Spinal cord (tissue), 10 donors: ENCODE measurements around the gene GPRIN3. TPM values are rescaled to one million over a fixed set of nuclear protein-coding genes. Genes with fewer than 3 reads are reported as not detected.

Source experiments
- DNase-seq, 6 donors: peaks; one replicate each; pipeline versions ENCODE4 v3.0.0 to v3.0.0-alpha.2; 2013 to 2015; ENCODE audit warnings: low spot score in 6 of 6, low read depth in 4 of 6
- H3K27ac ChIP-seq: one replicate; pipeline ENCODE4 v1.5.1; 2013; ENCODE audit warnings: low read depth, low read length, control low read depth
- H3K27me3 ChIP-seq: one replicate; pipeline ENCODE4 v1.6.1; 2013; ENCODE audit warnings: low read length; ENCODE audit not compliant: control insufficient read depth, insufficient read depth
- H3K36me3 ChIP-seq: one replicate; pipeline ENCODE4 v1.6.1; 2013; ENCODE audit warnings: low read length; ENCODE audit not compliant: control insufficient read depth, insufficient read depth
- H3K4me1 ChIP-seq: one replicate; pipeline ENCODE4 v1.6.1; 2013; ENCODE audit warnings: low read length; ENCODE audit not compliant: control insufficient read depth, insufficient read depth
- H3K4me3 ChIP-seq: one replicate; pipeline ENCODE4 v1.5.1; 2013; ENCODE audit warnings: low read depth, low read length, control low read depth
- H3K9me3 ChIP-seq: one replicate; pipeline ENCODE4 v1.6.1; 2013; ENCODE audit warnings: low read length; ENCODE audit not compliant: control insufficient read depth, insufficient read depth
- WGBS: methylation state at CpG from one replicate; pipeline ENCODE4 v1.1.5; 2013; ENCODE audit warnings: missing lambda C conversion rate; ENCODE audit not compliant: insufficient coverage; 5-methylcytosine and 5-hydroxymethylcytosine counted together
- polyA plus RNA-seq, 2 donors: library from polyadenylated mRNA; unstranded; fragments of 120-200 nt; gene quantifications; one replicate each; pipeline ENCODE4 v1.2.1, GENCODE V29; 2013; ENCODE audit not compliant: insufficient read length in 2 of 2
- total RNA-seq, 2 donors: library from RNA; depleted of rRNA in 1 of 2; stranded (reverse); fragments of 120-200 nt in 1 of 2; fragments of >200 nt in 1 of 2; gene quantifications; one replicate each; pipeline versions ENCODE4 v1.2.3 to v1.2.4, GENCODE V29; 2013 to 2014
- donor health status: healthy.

GPRIN3 gene
- total and polyA plus RNA-seq, 4 donors = 6.3 to 29.5 (median 12.8) TPM

DNA sequence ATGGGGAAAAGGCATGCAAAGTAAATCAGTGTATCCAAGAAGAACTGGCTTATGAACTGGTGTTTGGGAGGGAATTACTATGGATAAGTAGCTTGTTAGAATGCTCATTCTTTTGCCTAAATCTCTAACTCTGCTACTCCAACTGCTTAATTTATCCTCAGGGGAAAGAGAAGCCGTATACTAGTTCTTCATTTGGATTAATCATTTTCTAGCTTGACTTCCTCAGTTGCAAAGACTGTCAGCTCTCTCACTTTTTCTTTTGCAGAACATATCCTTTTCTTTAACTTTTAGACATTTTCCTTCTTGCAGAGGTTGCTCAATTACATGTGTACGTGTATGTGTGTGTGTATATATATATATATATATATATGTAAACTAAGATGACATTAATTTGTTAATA, 21.9 kb downstream of the GPRIN3 start:
- Histone ChIP-seq H3K27ac (no peak overlapping the region), H3K36me3 (no peaks in the 10 kb centered on the region), H3K4me3 (no peak overlapping the region), H3K4me1 (no peaks in the 10 kb centered on the region), H3K27me3 (no peaks in the 10 kb centered on the region), H3K9me3 (no peaks in the 10 kb centered on the region)
- no peak for DNase-seq
- WGBS = no CpG with 5 or more reads among the region's 2 CpGs

DNA sequence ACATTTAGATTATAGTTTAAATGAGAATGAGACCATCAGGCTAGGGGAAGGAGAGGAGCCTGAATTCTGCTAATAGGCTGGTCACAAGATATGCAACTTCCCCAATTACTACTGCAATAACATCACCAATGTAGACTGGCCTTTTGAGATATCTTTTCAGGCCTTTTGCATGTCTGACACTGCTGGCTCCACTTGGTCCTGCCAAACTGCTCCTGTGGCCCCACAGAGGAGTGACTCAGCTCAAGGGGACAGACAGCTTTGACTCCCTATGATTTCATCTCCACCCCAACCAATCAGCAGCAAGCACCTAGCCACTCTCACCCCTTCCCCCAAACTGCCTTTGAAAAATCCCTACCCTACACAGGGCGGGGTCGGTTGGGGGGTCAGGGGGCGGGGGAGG, 22.8 kb downstream of the GPRIN3 start:
- no peaks in the 10 kb centered on the region for H3K9me3 ChIP-seq
- H3K27me3 ChIP-seq = no peaks in the 10 kb centered on the region
- no CpG with 5 or more reads among the region's 3 CpGs for WGBS
- no peak overlapping the region for H3K27ac ChIP-seq
- DNase-seq = no peak
- no peaks in the 10 kb centered on the region for H3K36me3 ChIP-seq
- H3K4me3 ChIP-seq = no peak overlapping the region
- H3K4me1 ChIP-seq = no peaks in the 10 kb centered on the region

DNA sequence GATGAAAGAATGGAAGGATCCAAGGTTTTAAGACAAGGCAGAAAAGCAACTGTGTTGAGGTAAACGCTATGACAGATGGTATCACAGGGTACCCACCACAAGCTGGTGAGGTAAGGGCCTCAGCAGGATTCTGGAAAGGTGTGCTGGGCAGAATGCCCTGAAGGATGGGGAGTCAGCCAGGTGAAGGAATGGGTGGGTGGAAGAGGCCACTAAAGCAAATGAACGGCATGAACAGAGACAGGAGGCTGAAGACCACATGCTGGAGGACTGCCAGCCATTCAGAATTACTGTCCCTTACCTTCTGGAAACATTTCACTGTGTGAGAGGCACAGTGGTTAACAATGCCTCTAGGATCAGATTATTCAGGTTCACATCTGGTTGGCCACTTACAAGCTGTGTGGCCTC, 23.6 kb downstream of the GPRIN3 start:
- no peak for DNase-seq
- Histone ChIP-seq H3K9me3 (no peaks in the 10 kb centered on the region), H3K36me3 (no peaks in the 10 kb centered on the region), H3K4me1 (no peaks in the 10 kb centered on the region), H3K4me3 (no peak overlapping the region), H3K27me3 (no peaks in the 10 kb centered on the region), H3K27ac (no peak overlapping the region)
- 100% methylated on average over 2 of the region's 2 CpGs for WGBS

DNA sequence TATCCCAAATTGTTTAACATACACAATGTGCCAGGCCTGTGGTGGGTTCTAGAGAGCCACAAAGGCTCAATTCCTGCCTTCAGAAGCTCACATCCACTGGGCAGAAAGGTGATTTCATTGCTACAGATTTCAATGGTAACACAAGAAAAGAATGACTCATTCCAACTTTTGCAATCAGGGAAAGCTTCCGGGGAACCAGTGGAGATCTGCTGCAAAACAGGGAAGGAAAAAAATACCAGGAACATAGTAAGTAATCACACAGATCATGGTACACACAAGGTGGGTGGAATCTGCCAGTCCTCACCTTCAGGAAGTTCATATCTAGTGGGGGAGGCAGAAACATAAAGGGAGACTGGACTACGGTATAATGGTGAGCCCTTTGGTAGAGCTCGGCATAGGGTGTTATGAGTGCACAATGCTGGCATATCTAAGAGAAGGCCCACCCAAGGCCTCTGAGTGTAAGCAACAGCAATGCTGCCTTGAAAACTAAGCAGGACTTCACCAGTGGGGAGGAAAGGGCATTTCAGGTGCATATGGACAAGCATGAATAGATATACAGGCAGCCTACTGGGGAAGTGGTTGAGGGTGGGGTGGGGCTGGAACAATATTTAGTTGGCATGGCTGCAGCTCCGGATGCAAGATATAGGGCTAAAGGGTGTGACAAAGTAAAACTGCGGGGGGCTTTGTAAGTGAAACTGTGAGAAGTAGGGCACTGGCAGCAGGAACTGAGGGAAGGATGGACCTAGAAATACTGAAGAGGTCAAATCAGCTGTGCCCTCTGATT, 24.2 kb downstream of the GPRIN3 start:
- H3K9me3 ChIP-seq = no peaks in the 10 kb centered on the region
- no peaks in the 10 kb centered on the region for H3K36me3 ChIP-seq
- H3K4me3 ChIP-seq = no peak overlapping the region
- no peak for DNase-seq
- H3K4me1 ChIP-seq = no peaks in the 10 kb centered on the region
- H3K27ac ChIP-seq = no peak overlapping the region
- H3K27me3 ChIP-seq = no peaks in the 10 kb centered on the region
- WGBS = 92% methylated on average over 4 of the region's 5 CpGs

DNA sequence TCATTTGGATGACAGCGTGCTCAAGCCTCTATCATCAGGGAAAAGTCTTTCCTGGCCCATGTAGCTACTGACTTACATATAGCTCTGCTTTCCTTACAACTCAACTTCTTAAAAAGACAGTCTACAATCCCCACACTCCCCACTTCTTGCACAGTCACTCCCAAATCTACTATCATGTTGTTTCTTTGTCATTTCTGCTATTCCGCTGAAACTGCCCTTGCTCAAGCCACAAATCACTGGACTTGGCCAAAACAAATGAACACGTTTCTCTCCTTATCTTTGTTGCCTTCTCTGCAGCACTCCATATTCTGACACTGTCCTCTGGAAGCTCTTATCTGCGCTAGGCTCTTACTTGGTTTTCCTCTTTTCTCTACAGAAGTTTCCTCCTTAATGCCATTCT, 28.2 kb downstream of the GPRIN3 start:
- Histone ChIP-seq H3K36me3 (no peaks in the 10 kb centered on the region), H3K27ac (no peak overlapping the region), H3K27me3 (no peaks in the 10 kb centered on the region), H3K4me1 (no peaks in the 10 kb centered on the region), H3K9me3 (no peaks in the 10 kb centered on the region), H3K4me3 (no peak overlapping the region)
- 93% methylated on average over 4 of the region's 4 CpGs for WGBS
- DNase-seq = no peak

DNA sequence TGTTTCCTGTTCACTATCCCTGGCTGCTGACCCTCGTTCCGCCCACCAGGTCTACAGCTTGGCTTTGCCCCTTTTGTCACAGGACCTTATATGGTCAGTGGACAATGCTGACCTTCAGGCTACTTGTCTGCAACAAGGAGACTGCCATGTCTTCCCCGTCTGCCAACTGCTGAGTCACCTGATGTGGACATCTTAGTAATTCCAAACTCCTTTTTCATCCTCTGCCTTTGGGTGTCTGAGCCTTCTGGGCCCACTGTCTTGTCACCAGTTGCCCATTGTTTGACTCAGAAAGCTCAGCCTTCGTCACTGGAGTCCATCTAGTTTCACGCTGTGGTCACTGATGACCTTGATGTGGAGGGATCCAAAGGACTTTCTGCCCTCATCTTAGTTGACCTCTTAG, 30.2 kb downstream of the GPRIN3 start:
- WGBS = 87% methylated on average over 4 of the region's 5 CpGs
- no peak for DNase-seq
- Histone ChIP-seq H3K27ac (no peak overlapping the region), H3K36me3 (no peaks in the 10 kb centered on the region), H3K27me3 (no peaks in the 10 kb centered on the region), H3K4me3 (no peak overlapping the region), H3K4me1 (no peaks in the 10 kb centered on the region), H3K9me3 (no peaks in the 10 kb centered on the region)

DNA sequence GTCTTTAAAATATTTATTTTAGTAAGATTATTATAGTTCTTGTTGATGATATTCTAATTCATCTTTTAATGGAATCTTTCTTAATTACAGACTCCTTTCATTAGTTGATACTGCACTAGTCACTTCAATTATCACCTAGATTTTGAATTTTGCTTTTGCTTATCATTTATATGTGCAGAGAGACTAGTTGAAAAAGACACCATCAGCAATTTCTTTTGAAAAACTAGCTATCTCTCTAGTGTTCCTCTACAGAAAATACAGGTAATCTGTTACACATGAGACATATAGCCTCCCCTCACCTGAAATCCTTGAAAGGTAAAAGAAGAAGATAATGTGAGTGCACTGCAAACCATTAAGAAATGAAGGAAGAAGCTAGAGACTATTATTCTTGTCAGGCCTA, 31.3 kb downstream of the GPRIN3 start:
- no peak for DNase-seq
- Histone ChIP-seq H3K4me1 (no peaks in the 10 kb centered on the region), H3K9me3 (no peaks in the 10 kb centered on the region)

DNA sequence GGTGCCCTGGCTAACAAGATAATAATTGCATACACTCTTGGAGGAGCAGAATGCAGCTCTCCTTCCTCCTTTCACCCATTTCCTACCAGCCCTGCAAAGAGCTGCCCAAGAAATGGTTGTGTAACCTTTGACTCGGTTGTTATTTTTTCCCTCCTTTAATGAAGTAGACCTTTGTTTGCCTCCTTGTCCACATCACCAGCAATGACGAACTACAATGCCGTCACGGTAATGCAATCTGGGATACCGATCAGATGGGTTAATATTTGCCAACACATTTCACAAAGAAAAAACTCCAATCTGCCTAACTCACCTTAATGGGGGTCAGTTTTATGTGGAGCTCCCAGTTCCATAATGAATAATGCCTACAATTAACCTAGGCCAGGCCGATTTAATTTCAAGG, 32.0 kb downstream of the GPRIN3 start:
- Histone ChIP-seq H3K27me3 (no peaks in the 10 kb centered on the region), H3K27ac (no peak overlapping the region), H3K9me3 (no peaks in the 10 kb centered on the region), H3K4me3 (no peak overlapping the region), H3K4me1 (no peaks in the 10 kb centered on the region), H3K36me3 (no peaks in the 10 kb centered on the region)
- DNase-seq = no peak
- WGBS = 83% methylated on average over 1 of the region's 6 CpGs

More for the DNA sequence above, 31.3 kb downstream of the GPRIN3 start:
- Histone ChIP-seq H3K4me3 (no peak overlapping the region), H3K36me3 (no peaks in the 10 kb centered on the region), H3K27ac (no peak overlapping the region), H3K27me3 (no peaks in the 10 kb centered on the region)

DNA sequence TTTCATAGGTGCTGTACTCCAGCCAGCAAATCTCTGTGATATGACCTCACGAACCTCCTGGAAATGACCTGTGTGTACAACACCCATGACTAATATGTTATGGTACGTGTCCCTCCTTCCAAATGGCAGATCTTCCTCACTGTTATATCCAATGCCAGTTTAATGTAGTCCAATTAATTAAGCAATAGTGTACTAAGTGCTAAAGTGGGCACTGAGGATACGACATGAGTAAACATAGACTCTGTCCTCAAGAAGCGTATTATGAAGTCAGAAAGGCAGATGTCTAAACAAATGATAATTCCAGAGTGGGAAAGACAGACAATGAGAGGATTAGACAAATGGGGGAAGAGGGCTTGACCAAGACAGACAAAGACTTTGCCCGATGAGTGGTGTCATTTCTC, 33.9 kb downstream of the GPRIN3 start:
- Histone ChIP-seq H3K27ac (no peak overlapping the region), H3K27me3 (no peaks in the 10 kb centered on the region), H3K9me3 (no peaks in the 10 kb centered on the region), H3K36me3 (no peaks in the 10 kb centered on the region), H3K4me3 (no peak overlapping the region), H3K4me1 (no peaks in the 10 kb centered on the region)
- DNase-seq = no peak
- WGBS = 91% methylated on average over 3 of the region's 5 CpGs

DNA sequence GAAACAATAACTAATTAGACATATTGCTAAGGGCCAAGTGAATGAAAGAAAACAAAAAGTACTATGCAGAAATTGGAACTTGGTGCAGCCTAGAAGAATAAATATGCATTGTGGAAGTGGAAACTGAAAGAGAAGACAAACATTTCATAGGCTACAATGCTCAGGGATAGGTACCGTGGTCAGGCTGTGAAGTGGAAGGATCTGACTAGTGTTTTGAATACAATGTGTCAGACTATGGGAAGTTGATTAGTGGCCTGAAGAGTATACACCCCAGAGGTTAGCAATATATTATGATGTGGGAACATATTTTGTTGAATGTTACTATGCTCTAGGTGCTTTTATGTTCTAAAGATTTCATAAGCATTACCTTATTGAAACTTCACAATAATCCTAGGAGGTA, 36.8 kb downstream of the GPRIN3 start:
- Histone ChIP-seq H3K27ac (no peak overlapping the region), H3K4me3 (no peak overlapping the region), H3K9me3 (no peaks in the 10 kb centered on the region), H3K36me3 (no peaks in the 10 kb centered on the region), H3K4me1 (no peaks in the 10 kb centered on the region), H3K27me3 (no peaks in the 10 kb centered on the region)
- 100% methylated on average over 1 of the region's 1 CpG for WGBS
- DNase-seq = no peak
